ENCODE measurements around the gene GLTPD2.

Gene GLTPD2

GRCh38 chr17:4772235-4772613, 16.5 kb upstream of the GLTPD2 start:
- no peak for DNase-seq

DNA sequence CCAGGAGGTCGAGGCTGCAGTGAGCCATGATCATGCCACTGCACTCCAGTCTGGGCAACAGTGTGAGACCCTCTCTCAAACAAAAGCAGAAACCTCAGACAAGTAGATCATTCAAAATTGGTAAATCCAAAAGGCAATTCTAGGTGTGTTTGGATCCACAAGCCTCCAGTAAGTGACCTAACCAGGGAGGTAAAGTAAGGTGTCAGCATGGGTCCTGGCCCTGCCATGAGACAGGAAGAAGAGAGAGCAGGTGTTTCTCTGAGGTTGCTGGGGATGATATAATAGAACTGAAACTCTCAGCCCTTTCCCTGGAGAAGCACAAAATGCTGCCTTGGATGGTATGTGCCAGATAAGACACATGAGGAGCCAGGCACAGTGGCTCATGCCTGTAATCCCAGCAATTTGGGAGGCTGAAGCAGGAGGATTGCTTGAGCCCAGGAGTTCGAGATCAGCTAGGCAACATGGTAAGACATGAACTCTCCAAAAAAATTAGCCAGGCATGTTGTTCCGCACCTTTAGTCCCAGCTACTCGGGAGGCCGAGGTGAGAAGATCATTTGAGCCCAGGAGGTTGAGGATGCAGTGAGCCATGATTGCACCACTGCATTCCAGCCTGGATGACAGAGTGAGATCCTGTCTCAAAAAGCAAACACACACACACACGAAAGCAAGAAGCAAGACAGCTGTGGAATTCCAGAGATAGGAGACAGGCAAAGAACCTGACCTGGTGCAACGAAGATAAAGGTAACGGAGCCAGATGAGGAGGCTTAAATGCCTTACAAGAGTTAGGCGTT, 10.6 kb upstream of the GLTPD2 start:
- DNase-seq, result no peak

GRCh38 chr17:4780325-4780955, 8.3 kb upstream of the GLTPD2 start:
- no peak for DNase-seq

DNA sequence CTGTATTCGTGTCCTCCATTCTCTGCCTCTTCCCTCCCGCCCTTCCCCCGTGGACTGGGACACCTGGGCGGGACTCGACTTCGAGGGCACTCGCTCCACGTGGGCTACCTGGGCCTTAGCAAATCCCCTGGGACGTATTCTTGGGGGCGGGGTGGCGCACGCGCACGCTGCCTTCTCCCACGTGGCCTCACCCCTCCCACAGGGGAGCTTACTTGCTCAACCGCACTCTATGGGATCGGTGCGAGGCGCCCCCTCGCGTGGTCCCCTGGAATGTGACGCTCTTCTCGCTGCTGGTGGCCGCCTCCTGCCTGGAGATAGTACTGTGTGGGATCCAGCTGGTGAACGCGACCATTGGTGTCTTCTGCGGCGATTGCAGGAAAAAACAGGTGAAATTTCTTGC, 6.1 kb upstream of the GLTPD2 start:
- no peak for DNase-seq

GRCh38 chr17:4785311-4786105, 3.3 kb upstream of the GLTPD2 start:
- DNase-seq, result no peak

GRCh38 chr17:4786106-4786511, 2.7 kb upstream of the GLTPD2 start, which contains the start of gene VMO1:
Gene VMO1 (minus strand): TSS chr17:4786364. CDS start chr17:4786352, 12 bp downstream.
- no peak for DNase-seq

- no peak for DNase-seq
Observed at GRCh38 chr17:4786516-4786915, 2.2 kb upstream of the GLTPD2 start.

- no peak for DNase-seq
Observed at GRCh38 chr17:4788159-4788806, 481 bp upstream of the GLTPD2 start.

GRCh38 chr17:4789701-4789950, 862 bp downstream of the GLTPD2 start:
- DNase-seq, result no peak

DNA sequence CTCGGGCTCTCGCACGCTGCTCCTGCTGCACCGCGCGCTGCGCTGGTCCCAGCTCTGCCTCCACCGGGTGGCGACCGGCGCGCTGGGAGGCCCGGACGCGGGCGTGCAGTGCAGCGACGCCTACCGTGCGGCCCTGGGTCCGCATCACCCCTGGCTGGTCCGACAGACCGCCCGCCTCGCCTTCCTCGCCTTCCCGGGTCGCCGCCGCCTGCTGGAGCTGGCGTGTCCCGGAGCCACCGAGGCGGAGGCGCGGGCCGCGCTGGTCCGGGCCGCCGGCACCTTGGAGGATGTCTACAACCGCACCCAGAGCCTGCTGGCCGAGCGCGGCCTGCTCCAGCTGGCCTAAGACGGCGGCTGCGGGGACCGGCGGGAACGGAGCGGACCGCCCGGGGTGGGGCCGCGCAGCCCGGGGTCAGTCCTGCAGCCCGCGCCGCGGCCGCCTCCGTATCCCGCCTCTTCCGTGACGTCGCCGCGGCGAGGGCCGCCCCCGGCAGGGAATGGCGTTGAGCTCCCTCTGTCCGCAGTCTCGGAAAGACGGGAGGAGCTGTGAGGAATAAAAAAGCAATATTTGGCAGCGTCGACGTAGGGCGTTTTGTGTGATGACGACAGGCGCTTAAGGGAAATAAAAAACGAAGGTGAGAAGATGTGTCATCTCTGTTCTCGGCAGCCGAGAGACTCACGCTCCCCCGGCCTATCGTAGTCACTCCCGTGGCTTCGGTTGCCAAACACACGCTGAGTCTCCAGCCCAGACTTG, 1.4 kb downstream of the GLTPD2 start:
- peak; percentile 32 to 61 for DNase-seq

DNA sequence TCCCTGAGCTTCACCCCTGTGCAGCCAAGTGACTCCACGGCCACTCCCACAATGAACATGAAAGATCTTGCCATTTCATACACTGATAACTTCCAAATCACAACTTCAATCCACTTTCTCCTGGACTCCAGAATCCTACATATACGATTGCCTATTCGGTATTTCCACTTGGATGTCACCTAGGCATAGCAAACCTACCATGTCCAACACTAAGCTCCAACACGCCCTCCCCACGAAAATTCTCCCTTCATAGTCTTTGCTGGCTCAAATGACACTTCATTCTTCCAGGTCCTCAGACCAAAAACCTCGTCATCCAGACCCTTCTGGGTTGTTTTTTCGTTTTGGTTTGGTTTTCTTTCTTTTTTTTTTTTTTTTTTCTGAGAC, 1.9 kb downstream of the GLTPD2 start:
- DNase-seq, result no peak

- DNase-seq, result no peak
Observed at GRCh38 chr17:4795168-4795567, 6.4 kb downstream of the GLTPD2 start.

DNA sequence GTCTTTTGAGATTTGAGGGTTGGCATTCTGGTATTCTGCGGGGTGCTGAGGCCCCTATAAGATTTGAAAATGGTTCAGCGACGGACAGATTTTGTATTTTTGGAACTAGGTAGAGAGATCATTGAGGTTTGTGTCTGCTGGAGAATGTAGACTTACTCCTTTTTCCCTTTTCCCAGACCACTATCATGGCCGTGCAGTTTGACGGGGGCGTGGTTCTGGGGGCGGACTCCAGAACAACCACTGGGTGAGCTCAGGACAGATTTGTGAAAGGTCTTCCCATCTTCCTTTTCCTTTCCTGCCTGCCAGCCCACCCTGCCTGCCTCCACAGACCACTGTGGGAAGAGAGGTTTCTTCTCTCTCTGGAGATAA, 7.8 kb downstream of the GLTPD2 start:
- DNase-seq, result no peak

DNA sequence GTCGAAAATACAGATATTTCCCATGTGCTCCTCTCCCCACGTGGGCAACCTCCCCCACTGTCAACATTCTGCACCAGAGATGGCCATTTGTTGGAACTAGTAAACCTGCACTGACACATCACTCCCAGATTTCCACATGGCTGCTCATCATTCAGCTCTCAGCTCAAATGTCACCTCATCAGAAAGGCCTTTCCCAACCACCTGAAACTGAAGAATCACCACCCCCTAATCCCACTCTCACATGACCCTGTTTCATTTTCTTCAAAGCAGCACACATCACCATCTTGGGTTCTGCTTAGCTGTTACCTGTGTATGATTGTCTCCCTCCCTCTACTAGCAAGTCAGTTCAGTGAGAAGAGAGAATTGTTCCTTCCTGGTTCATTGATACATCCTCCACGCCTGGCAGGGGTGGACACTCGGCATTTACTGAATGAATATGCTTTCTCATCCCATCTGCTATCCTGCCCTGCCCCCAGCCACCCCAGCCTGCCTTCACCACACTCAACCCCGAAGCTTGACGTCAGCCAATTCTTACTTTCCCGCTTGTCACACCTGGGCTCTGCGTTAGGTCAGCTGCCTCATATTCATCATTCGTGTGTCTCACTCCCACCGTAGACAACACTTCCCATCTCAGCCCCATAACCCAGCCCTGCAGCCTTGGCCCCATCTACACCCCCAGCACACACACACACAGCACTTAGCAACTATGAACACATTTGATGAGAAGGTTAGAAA, 11.9 kb downstream of the GLTPD2 start:
- DNase-seq, result no peak

DNA sequence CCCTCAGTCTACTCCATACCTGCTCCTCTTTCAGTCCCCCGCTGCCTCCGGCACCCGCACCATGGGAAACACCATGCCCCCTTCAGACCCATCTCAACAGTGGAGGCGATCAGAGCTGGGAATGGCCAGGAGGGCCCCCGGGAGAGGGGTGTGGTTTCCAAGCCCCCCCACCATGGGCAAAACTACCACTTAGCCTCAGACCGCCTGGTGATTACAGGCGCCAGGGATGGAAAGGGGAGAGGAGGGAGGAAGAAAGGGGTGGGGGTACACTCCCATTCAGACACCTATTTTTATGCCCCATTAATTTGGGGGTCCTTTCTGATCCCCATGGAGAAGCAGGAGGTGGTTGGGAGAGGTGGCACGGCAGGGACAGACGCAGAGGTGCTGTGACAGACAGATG, 13.5 kb downstream of the GLTPD2 start, which contains the start of gene C17orf114:
Gene C17orf114 (minus strand): TSS at position 101 of the 400 bp plus-strand sequence.
- DNase-seq, result no peak

DNA sequence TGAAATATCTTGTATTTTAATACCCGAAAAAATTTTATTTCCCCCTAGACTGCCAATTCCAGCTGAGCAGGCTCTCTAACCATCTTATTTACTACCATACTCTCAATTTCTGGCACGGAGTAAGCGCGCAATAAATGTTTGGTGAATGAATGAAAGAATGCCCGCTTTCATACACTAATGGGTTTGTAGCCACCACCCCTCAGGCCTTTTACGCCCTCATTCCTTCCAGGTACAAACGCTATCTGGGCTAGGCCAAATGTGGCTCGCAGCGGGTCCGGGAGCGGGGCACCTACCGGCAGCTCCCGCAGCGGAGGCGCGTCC, 17.7 kb downstream of the GLTPD2 start:
- DNase-seq, result no peak

DNA sequence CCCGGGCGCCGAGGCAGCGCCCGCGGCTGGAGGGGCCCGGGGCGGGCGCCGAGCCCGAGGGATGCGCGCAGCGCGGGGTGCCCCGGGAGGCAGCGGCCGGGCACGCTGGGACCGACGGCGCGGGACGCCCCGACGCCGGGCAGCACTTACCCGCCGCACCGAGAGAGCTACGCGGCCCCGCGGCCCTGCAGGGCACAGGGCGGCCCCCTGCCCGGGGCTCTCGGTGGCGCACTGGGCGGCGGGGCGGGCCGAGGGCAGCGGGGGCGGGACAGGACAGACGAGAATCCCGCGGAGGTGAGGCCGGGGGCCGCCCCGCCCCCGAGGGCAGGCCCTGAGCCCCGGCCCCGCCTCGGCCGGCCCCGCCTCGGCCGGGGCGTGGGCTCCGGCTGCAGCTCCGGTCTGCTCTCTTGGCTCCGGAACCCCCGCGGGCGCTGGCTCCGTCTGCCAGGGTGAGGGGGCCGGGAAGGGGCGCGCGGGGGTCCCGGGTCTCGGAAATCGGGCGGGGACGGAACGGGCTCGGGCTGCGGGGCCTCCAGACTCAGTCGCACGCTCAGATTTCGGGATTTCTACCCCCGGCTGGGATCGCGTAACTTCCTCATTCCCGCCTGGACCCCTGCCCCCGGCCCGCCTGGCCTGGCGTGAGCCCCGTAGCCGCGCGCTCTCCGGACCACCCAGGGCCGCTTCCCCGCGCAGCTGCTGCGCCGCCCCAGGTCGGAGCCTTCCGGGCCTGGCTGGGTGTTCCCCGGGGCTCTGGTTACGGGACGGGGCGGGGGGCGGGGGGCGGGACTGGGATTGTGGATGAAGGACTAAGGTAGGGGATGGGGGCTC, 18.2 kb downstream of the GLTPD2 start, which contains the start of gene PLD2:
Gene PLD2 (plus strand): TSS at position 376 of the 828 bp plus-strand sequence. CDS start 621 bp downstream, outside the sequence.
- peak in 1 of 2 experiments; percentile 76 for DNase-seq

DNA sequence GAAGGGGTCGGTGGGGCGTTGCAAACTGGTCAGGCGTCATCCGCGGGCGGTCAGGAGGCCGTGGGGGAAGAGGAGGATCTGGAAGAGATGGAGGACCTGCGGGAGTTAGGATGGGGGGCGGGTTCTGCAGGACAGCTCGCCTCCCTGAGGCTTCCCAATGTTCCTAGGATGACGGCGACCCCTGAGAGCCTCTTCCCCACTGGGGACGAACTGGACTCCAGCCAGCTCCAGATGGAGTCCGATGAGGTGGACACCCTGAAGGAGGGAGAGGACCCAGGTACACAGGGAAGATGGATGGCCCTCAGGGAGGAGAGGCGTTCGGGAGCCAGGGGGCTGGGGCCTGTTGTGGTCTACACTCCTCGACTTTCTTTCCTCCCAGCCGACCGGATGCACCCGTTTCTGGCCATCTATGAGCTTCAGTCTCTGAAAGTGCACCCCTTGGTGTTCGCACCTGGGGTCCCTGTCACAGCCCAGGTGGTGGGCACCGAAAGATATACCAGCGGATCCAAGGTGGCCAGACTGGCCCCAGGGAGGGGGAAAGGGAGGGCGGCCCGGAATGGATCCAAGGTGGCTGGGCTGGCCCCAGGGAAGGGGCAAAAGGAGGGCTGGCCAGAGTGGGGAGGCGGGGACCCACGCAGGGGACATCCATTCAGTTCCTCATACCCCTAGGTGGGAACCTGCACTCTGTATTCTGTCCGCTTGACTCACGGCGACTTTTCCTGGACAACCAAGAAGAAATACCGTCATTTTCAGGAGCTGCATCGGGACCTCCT, 19.0 kb downstream of the GLTPD2 start:
- DNase-seq, result no peak

- DNase-seq, result no peak
Observed at GRCh38 chr17:4808378-4808767, 19.6 kb downstream of the GLTPD2 start.

GRCh38 chr17:4810696-4811290, 22.0 kb downstream of the GLTPD2 start:
- DNase-seq, result no peak

Data from NCI-H187 (cell line).